Liver (tissue), 9 donors: ENCODE measurements around the gene SLC43A3. TPM values are rescaled to one million over a fixed set of nuclear protein-coding genes. Genes with fewer than 3 reads are reported as not detected.

ENCODE experiments used
- DNase-seq: peaks from one replicate; pipeline ENCODE4 v3.0.0-alpha.2; 2017; ENCODE audit warnings: low spot score
- H3K27ac ChIP-seq, 2 donors: one replicate each; pipeline ENCODE4 v1.7.0; 2013; ENCODE audit warnings: inconsistent platforms in 2 of 2, low read length in 2 of 2, control low read depth in 1 of 2, low read depth in 1 of 2, mild to moderate bottlenecking in 1 of 2
- H3K27me3 ChIP-seq, 4 donors: one replicate each; pipeline versions ENCODE4 v1.6.1 to v1.7.0; 2013; ENCODE audit warnings: low read length in 3 of 4, inconsistent platforms in 1 of 4, mild to moderate bottlenecking in 1 of 4, moderate library complexity in 1 of 4; ENCODE audit not compliant: control insufficient read depth in 4 of 4, insufficient read depth in 4 of 4
- H3K36me3 ChIP-seq, 4 donors: one replicate each; pipeline versions ENCODE4 v1.6.1 to v1.7.0; 2013; ENCODE audit warnings: low read length in 3 of 4, mild to moderate bottlenecking in 3 of 4, low read depth in 1 of 4, moderate library complexity in 1 of 4; ENCODE audit not compliant: control insufficient read depth in 4 of 4, insufficient read depth in 3 of 4
- H3K4me1 ChIP-seq, 4 donors: one replicate each; pipeline versions ENCODE4 v1.6.1 to v1.7.0; 2013; ENCODE audit warnings: low read length in 3 of 4, mild to moderate bottlenecking in 3 of 4, moderate library complexity in 1 of 4; ENCODE audit not compliant: control insufficient read depth in 4 of 4, insufficient read depth in 4 of 4
- H3K4me3 ChIP-seq, 3 donors: one replicate each; pipeline versions ENCODE4 v1.6.1 to v1.7.0; 2013; ENCODE audit warnings: low read length in 3 of 3, control low read depth in 1 of 3, low read depth in 1 of 3, mild to moderate bottlenecking in 1 of 3
- H3K9ac ChIP-seq, 2 donors: one replicate each; pipeline ENCODE4 v1.7.0; 2013; ENCODE audit warnings: low read length in 2 of 2, mild to moderate bottlenecking in 2 of 2, moderate library complexity in 2 of 2, control low read depth in 1 of 2, low read depth in 1 of 2
- H3K9me3 ChIP-seq, 4 donors: one replicate each; pipeline versions ENCODE4 v1.6.1 to v1.7.0; 2013; ENCODE audit warnings: low read length in 3 of 4; ENCODE audit not compliant: control insufficient read depth in 4 of 4
- CTCF ChIP-seq: fragments of 150-350 bp; IDR thresholded peaks from 2 replicates; pipeline ENCODE4 v1.5.1; 2017; ENCODE audit warnings: improper control_type of control experiment, low read depth, low read length; ENCODE audit not compliant: missing input control
- GABPA ChIP-seq, 2 donors: IDR thresholded peaks in 1 of 2; conservative IDR thresholded peaks in 1 of 2; 2 replicates each; pipeline ENCODE4 v1.6.1; 2016; ENCODE audit warnings: antibody characterized with exemption in 2 of 2, mild to moderate bottlenecking in 1 of 2, moderate library complexity in 1 of 2
- JUND ChIP-seq, 2 donors: IDR thresholded peaks; 2 replicates each; pipeline ENCODE4 v1.6.1; 2016; ENCODE audit warnings: antibody characterized with exemption in 2 of 2
- RAD21 ChIP-seq, 2 donors: IDR thresholded peaks; 2 replicates each; pipeline ENCODE4 v1.6.1; 2016; ENCODE audit warnings: antibody characterized with exemption in 2 of 2, mild to moderate bottlenecking in 2 of 2
- RXRA ChIP-seq, 2 donors: IDR thresholded peaks; 2 replicates each; pipeline ENCODE4 v1.6.1; 2017 to 2018; ENCODE audit warnings: antibody characterized with exemption in 2 of 2, mild to moderate bottlenecking in 1 of 2
- SP1 ChIP-seq: IDR thresholded peaks from 2 replicates; pipeline ENCODE4 v1.6.1; 2018; ENCODE audit warnings: antibody characterized with exemption, mild to moderate bottlenecking
- TAF1 ChIP-seq: conservative IDR thresholded peaks from 2 replicates; pipeline ENCODE4 v1.6.1; 2016; ENCODE audit warnings: antibody characterized with exemption, mild to moderate bottlenecking
- ZBTB33 ChIP-seq: IDR thresholded peaks from 2 replicates; pipeline ENCODE4 v1.6.1; 2016; ENCODE audit warnings: antibody characterized with exemption
- WGBS: extraction: QIAGEN DNeasy Blood & Tissue Kit; methylation state at CpG from one replicate; pipeline ENCODE4 v1.1.7; 2013; 5-methylcytosine and 5-hydroxymethylcytosine counted together
- polyA plus RNA-seq, 2 donors: library from polyadenylated mRNA; stranded (reverse) in 1 of 2; unstranded in 1 of 2; fragments of 200-250 nt in 1 of 2; fragments of >200 nt in 1 of 2; fragmentation: Nextera tagmentation in 1 of 2; extraction: Ambion mirVana in 1 of 2; gene quantifications; one replicate each; pipeline versions ENCODE4 v1.2.1 to v1.2.3, GENCODE V29; 2013 to 2015
- total RNA-seq, 2 donors: library from RNA; depleted of rRNA; stranded (reverse); fragments of >200 nt; gene quantifications; one replicate each; pipeline ENCODE4 v1.2.3, GENCODE V29; 2014
- TF ChIP-seq, protein P1 (sequence below): IDR thresholded peaks from 2 replicates; pipeline ENCODE4 v1.6.1; 2016; ENCODE audit warnings: antibody characterized with exemption, mild to moderate bottlenecking
- TF ChIP-seq, protein P2 (sequence below): IDR thresholded peaks from 2 replicates; pipeline ENCODE4 v1.6.1; 2016; ENCODE audit warnings: antibody characterized with exemption
- donor health status: healthy.
- donor health status: healthy.
- donor health status: healthy.
- donor health status: healthy.
- donor health status: healthy.

SLC43A3 gene
- total and polyA plus RNA-seq, 4 donors = 47.2 to 152 (median 93.0) TPM

GRCh38 chr11:57399221-57399620 is 27.7 kb downstream of the SLC43A3 start:
- Histone ChIP-seq H3K9me3 (no peaks in the 10 kb centered on the region), H3K9ac (no peak overlapping the region), H3K36me3 (no peaks in the 10 kb centered on the region), H3K27me3 (no peaks in the 10 kb centered on the region), H3K4me1 (peaks cover 0 to 11% (median 6%) of the 10 kb centered on the region in 4 donors), H3K4me3 (no peak overlapping the region), H3K27ac (no peak overlapping the region)
- DNase-seq = no peak
- WGBS = 92% methylated on average over 5 of the region's 5 CpGs
- TF ChIP-seq GABPA (IDR thresholded peaks at IDR 0.05 in 1 of 2, conservative IDR thresholded peaks at IDR 0.05 in 1 of 2) (no peak), SP1 (no peak), ZBTB33 (no peak), RXRA (IDR thresholded peaks at IDR 0.05) (no peak), RAD21 (IDR thresholded peaks at IDR 0.05) (no peak), CTCF (no peak)
- TF ChIP-seq, protein P1, sequence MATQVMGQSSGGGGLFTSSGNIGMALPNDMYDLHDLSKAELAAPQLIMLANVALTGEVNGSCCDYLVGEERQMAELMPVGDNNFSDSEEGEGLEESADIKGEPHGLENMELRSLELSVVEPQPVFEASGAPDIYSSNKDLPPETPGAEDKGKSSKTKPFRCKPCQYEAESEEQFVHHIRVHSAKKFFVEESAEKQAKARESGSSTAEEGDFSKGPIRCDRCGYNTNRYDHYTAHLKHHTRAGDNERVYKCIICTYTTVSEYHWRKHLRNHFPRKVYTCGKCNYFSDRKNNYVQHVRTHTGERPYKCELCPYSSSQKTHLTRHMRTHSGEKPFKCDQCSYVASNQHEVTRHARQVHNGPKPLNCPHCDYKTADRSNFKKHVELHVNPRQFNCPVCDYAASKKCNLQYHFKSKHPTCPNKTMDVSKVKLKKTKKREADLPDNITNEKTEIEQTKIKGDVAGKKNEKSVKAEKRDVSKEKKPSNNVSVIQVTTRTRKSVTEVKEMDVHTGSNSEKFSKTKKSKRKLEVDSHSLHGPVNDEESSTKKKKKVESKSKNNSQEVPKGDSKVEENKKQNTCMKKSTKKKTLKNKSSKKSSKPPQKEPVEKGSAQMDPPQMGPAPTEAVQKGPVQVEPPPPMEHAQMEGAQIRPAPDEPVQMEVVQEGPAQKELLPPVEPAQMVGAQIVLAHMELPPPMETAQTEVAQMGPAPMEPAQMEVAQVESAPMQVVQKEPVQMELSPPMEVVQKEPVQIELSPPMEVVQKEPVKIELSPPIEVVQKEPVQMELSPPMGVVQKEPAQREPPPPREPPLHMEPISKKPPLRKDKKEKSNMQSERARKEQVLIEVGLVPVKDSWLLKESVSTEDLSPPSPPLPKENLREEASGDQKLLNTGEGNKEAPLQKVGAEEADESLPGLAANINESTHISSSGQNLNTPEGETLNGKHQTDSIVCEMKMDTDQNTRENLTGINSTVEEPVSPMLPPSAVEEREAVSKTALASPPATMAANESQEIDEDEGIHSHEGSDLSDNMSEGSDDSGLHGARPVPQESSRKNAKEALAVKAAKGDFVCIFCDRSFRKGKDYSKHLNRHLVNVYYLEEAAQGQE = no peak

- peaks cover 0 to 11% (median 6%) of the 10 kb centered on the region in 4 donors for H3K4me1 ChIP-seq
- H3K9ac ChIP-seq = no peak overlapping the region
- no peak overlapping the region for H3K27ac ChIP-seq
- WGBS = 89% methylated on average over 4 of the region's 4 CpGs
- no peaks in the 10 kb centered on the region for H3K36me3 ChIP-seq
- no peaks in the 10 kb centered on the region for H3K9me3 ChIP-seq
- DNase-seq = no peak
- TF ChIP-seq RXRA (IDR thresholded peaks at IDR 0.05) = no peak
- no peak for TF ChIP-seq GABPA (IDR thresholded peaks at IDR 0.05 in 1 of 2, conservative IDR thresholded peaks at IDR 0.05 in 1 of 2)
- TF ChIP-seq, protein P1 = no peak
- TF ChIP-seq CTCF = no peak
- TF ChIP-seq SP1 = no peak
- TF ChIP-seq RAD21 (IDR thresholded peaks at IDR 0.05) = no peak
- TF ChIP-seq JUND (IDR thresholded peaks at IDR 0.05) = no peak
- TF ChIP-seq TAF1 = no peak
- TF ChIP-seq, protein P2, sequence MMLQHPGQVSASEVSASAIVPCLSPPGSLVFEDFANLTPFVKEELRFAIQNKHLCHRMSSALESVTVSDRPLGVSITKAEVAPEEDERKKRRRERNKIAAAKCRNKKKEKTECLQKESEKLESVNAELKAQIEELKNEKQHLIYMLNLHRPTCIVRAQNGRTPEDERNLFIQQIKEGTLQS = no peak
- H3K27me3 ChIP-seq = no peaks in the 10 kb centered on the region
- no peak overlapping the region for H3K4me3 ChIP-seq
Measured at GRCh38 chr11:57397394-57397990, 29.4 kb downstream of the SLC43A3 start.
